ENCODE data around the gene FNBP1L. TPM values are rescaled to one million over a fixed set of nuclear protein-coding genes. Genes with fewer than 3 reads are reported as not detected.

FNBP1L gene
- 50.0 TPM for total RNA-seq
- long read RNA-seq, full-length matches to known transcripts: 78 of 97 reads
- long read RNA-seq, partial matches to known transcripts: 6 of 97 reads
- long read RNA-seq, other reads (novel, unspliced or antisense): 13 of 97 reads

DNA sequence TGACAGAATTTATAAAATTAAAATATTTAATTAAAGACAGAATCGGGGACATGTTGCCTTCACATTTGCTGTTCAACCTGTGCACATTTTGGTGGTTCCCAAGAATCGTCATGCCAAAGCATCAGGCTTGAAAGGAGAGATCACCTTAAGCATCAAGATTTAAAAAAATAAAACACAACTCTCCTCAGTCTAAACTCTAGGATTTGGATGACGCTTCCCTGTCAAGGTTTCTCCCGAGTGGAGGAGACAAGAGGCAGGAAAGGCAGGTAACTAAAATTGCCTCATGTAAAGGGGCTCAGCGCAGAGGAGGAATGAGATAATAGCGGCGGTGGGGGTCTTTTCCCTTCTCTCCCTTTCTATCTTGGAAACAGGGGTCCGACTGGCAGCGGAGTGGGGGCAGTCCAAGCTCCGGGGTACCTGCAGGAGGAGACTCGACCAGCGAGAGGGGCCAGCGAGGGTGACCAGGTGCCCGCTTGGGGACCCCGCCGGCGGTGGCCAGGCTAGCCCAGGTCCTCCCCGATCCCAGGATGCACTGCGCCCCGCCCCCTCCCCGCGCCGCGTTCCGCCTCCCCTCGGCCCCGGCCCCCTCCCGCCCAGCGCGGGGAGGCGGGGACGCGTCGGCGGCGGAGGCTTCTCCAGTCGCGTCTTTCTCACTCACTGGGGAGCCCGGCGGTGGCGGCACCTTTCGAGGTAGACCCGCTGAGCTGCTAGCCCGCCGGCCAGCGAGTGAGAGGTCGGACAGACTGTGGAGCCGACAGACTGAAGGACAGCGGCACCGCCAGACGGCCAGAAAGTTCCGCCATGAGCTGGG lies at the start of gene FNBP1L:
FNBP1L (plus strand) TSS at position 638 of the 811 bp plus-strand sequence; CDS start at position 802, 164 bp downstream.
- ATAC-seq (peak; percentile 93), DNase-seq (peak; percentile 93)
- H3K9me3 ChIP-seq: no peaks in the 10 kb centered on the region
- H3K27ac ChIP-seq: peak within 1 kb of the TSS; percentile 92
- peaks cover 25% of the 10 kb centered on the region for H3K27me3 ChIP-seq
- H3K36me3 ChIP-seq: no peaks in the 10 kb centered on the region
- H3K4me3 ChIP-seq: peak within 1 kb of the TSS; percentile 78
- intact Hi-C loops (cut with DNase I): no loop called here
- TF ChIP-seq, protein P1, sequence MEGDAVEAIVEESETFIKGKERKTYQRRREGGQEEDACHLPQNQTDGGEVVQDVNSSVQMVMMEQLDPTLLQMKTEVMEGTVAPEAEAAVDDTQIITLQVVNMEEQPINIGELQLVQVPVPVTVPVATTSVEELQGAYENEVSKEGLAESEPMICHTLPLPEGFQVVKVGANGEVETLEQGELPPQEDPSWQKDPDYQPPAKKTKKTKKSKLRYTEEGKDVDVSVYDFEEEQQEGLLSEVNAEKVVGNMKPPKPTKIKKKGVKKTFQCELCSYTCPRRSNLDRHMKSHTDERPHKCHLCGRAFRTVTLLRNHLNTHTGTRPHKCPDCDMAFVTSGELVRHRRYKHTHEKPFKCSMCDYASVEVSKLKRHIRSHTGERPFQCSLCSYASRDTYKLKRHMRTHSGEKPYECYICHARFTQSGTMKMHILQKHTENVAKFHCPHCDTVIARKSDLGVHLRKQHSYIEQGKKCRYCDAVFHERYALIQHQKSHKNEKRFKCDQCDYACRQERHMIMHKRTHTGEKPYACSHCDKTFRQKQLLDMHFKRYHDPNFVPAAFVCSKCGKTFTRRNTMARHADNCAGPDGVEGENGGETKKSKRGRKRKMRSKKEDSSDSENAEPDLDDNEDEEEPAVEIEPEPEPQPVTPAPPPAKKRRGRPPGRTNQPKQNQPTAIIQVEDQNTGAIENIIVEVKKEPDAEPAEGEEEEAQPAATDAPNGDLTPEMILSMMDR (IDR thresholded peaks at IDR 0.05): no peak
- H3K4me1 ChIP-seq: no peaks in the 10 kb centered on the region

DNA sequence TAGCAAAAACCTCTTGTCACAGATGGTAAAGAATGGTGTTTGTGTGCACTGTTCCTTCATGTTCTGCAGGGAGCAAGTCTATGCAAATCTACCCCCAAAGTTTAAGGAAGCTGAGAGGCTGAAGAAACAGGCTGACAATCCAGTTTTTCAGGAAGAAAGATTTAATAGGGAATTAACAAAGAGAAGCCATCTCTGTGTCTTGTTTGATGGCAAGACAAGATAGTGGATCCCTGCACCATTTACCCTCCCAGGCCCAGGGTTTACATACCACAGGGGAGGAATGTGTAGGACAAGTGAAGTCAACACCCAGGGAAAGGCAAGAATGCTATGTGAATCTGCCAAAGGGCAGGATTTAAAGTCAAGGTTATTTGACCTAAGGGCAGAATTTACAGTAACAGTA lies 48.1 kb upstream of the FNBP1L start:
- H3K4me1 ChIP-seq: no peaks in the 10 kb centered on the region
- DNase-seq (no peak), ATAC-seq (no peak)
- H3K36me3 ChIP-seq: no peaks in the 10 kb centered on the region
- H3K27me3 ChIP-seq: no peaks in the 10 kb centered on the region
- H3K9me3 ChIP-seq: no peaks in the 10 kb centered on the region
- no peak overlapping the region for H3K27ac ChIP-seq
- intact Hi-C loops (cut with DNase I): no loop called here
- no peak overlapping the region for H3K4me3 ChIP-seq
- TF ChIP-seq, protein P1 (IDR thresholded peaks at IDR 0.05): no peak

DNA sequence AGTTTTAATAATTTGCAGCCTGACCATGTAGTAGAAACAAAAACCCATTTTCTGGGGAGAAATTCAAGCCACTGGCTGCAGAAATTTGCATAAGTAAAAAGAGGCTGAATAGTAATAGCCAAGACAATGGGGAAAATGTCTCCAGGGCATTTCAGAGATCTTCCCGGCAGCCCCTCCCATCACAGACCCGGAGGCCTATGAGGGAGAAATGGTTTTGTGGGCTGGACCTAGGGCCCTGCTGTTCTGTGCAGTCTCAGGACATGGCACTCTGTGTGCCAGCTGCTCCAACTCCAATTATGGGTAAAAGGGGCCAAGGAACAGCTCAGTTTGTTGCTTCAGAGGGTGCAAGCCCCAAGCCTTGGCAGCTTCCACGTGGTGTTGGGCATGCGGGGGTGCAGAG lies 39.7 kb upstream of the FNBP1L start:
- no peak for ATAC-seq
- no peak overlapping the region for H3K27ac ChIP-seq
- TF ChIP-seq, protein P1 (IDR thresholded peaks at IDR 0.05): no peak
- DNase-seq: no peak
- H3K4me3 ChIP-seq: no peak overlapping the region
- H3K36me3 ChIP-seq: no peaks in the 10 kb centered on the region
- no peaks in the 10 kb centered on the region for H3K9me3 ChIP-seq
- no peaks in the 10 kb centered on the region for H3K4me1 ChIP-seq
- intact Hi-C loops (cut with DNase I): no loop called here
- H3K27me3 ChIP-seq: no peaks in the 10 kb centered on the region

DNA sequence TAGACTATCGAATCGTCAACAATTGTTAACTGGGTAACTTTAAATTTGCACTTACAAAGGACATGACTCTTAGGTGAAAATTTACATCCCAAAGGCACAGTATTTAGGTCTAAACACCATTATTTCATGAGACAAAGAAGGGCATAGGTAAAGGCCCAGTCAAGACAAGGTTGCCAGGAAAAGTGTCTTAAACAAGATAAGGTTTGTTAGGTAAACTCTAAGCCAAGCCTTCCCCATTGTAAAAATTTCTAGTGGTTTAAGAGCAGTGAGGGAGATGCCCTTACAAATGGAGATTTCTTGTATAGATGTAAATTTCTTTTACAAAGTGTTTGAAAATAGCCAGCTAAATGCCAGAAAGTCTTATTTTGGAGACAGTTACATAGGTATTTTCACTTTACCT lies 36.9 kb upstream of the FNBP1L start:
- intact Hi-C loops (cut with DNase I): no loop called here
- no peak for ATAC-seq
- H3K36me3 ChIP-seq: no peaks in the 10 kb centered on the region
- H3K27ac ChIP-seq: no peak overlapping the region
- no peaks in the 10 kb centered on the region for H3K4me1 ChIP-seq
- H3K9me3 ChIP-seq: no peaks in the 10 kb centered on the region
- no peaks in the 10 kb centered on the region for H3K27me3 ChIP-seq
- DNase-seq: no peak
- no peak overlapping the region for H3K4me3 ChIP-seq
- TF ChIP-seq, protein P1 (IDR thresholded peaks at IDR 0.05): no peak

DNA sequence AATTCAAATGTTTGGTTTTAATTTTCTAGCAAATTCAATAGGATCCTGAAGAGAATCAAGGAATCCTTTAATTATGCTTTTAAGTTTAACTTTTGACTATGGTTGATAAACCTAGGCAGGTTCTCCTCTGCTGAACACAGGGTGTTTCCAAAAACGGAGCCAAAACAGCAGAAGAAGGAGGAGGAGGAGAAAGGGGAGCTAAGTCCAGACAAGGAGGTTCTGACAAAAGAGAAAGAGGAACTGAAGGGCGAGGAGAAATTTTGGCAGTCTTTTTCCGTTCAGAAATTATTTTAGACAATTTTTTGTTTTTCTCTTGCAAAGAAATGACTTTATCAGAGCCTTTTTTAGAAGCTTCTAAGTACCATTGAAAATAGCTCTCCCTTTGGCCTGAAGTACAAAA lies 33.2 kb upstream of the FNBP1L start:
- Histone ChIP-seq H3K27me3 (no peaks in the 10 kb centered on the region), H3K27ac (peak overlapping the region; percentile 14), H3K36me3 (no peaks in the 10 kb centered on the region), H3K4me3 (peak overlapping the region; percentile 15), H3K9me3 (no peaks in the 10 kb centered on the region), H3K4me1 (no peaks in the 10 kb centered on the region)
- ATAC-seq (no peak), DNase-seq (no peak)
- TF ChIP-seq, protein P1 (IDR thresholded peaks at IDR 0.05): no peak
- intact Hi-C loops (cut with DNase I): no loop called here
